Endothelial cell (in vitro differentiated cells): ENCODE results near the gene SF3B3. TPM values are rescaled to one million over a fixed set of nuclear protein-coding genes. Genes with fewer than 3 reads are reported as not detected.
"Not testable (repeated sequence)": the region's sequence is repeated elsewhere in the genome, so short reads cannot be mapped to it uniquely, and the experiment has no call there.

ENCODE experiments used
- DNase-seq: peaks from one replicate; pipeline ENCODE4 v3.0.0; 2021; ENCODE audit warnings: low spot score
- H3K27ac Mint-ChIP-seq: one replicate; pipeline ENCODE4 v1.8.0; 2021; ENCODE audit warnings: mixed read lengths, inconsistent platforms; ENCODE audit not compliant: unreplicated experiment
- H3K27me3 Mint-ChIP-seq: one replicate; pipeline ENCODE4 v1.8.0; 2021; ENCODE audit warnings: mild to moderate bottlenecking, moderate library complexity, mixed read lengths, inconsistent platforms; ENCODE audit not compliant: unreplicated experiment
- H3K36me3 Mint-ChIP-seq: one replicate; pipeline ENCODE4 v1.8.0; 2021; ENCODE audit warnings: mild to moderate bottlenecking, low read depth, mixed read lengths, inconsistent platforms; ENCODE audit not compliant: unreplicated experiment
- H3K4me1 Mint-ChIP-seq: one replicate; pipeline ENCODE4 v1.8.0; 2021; ENCODE audit warnings: mild to moderate bottlenecking, mixed read lengths, inconsistent platforms; ENCODE audit not compliant: unreplicated experiment
- H3K4me3 Mint-ChIP-seq: one replicate; pipeline ENCODE4 v1.8.0; 2021; ENCODE audit warnings: mild to moderate bottlenecking, mixed read lengths, inconsistent platforms; ENCODE audit not compliant: unreplicated experiment
- H3K9me3 Mint-ChIP-seq: one replicate; pipeline ENCODE4 v1.8.0; 2021; ENCODE audit warnings: mixed read lengths, inconsistent platforms; ENCODE audit not compliant: unreplicated experiment
- total RNA-seq: library from RNA; stranded (reverse); fragmentation: NEBNext Ultra II Directional; extraction: Animal tissue kit (Norgen Biotek cat#: 25700); gene quantifications from one replicate; pipeline ENCODE4 v1.2.1, GENCODE V29; 2021; ENCODE audit not compliant: unreplicated experiment
- TF ChIP-seq, protein P1 (sequence below): fragments of 200-600 bp; sonication (generic); IDR thresholded peaks from one replicate; pipeline ENCODE4 v1.5.0; 2021; ENCODE audit warnings: antibody characterized with exemption; ENCODE audit not compliant: unreplicated experiment

Gene SF3B3
- total RNA-seq, 1 donor from 2014 or later: 228 TPM

GRCh38 chr16:70614208-70614951, 90.8 kb downstream of the SF3B3 start:
- Mint-ChIP-seq H3K4me1 (peaks cover 12% of the 10 kb centered on the region), H3K9me3 (no peaks in the 10 kb centered on the region), H3K4me3 (no peak overlapping the region), H3K27ac (no peak overlapping the region), H3K27me3 (peaks cover 2% of the 10 kb centered on the region), H3K36me3 (no peaks in the 10 kb centered on the region)
- TF ChIP-seq, protein P1, sequence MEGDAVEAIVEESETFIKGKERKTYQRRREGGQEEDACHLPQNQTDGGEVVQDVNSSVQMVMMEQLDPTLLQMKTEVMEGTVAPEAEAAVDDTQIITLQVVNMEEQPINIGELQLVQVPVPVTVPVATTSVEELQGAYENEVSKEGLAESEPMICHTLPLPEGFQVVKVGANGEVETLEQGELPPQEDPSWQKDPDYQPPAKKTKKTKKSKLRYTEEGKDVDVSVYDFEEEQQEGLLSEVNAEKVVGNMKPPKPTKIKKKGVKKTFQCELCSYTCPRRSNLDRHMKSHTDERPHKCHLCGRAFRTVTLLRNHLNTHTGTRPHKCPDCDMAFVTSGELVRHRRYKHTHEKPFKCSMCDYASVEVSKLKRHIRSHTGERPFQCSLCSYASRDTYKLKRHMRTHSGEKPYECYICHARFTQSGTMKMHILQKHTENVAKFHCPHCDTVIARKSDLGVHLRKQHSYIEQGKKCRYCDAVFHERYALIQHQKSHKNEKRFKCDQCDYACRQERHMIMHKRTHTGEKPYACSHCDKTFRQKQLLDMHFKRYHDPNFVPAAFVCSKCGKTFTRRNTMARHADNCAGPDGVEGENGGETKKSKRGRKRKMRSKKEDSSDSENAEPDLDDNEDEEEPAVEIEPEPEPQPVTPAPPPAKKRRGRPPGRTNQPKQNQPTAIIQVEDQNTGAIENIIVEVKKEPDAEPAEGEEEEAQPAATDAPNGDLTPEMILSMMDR: no peak
- DNase-seq: no peak

DNA sequence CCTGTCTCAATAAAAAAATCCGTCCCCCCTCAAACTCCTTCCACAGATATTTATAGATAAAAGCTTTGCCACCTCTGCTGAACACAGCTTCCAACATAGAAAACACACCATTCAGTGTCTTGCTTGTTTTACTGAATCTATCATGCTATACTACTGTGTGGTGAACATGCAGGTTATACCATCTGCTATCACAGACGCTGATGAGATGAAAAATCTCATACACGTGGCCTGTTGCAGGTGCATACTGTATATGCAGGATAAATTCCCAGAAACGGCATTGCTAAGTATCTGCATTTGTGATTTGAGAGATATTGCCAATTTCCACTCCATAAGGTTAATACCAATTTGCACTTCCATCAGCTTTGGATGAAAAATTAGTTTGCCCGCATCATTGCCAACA, 92.3 kb downstream of the SF3B3 start:
- H3K9me3 Mint-ChIP-seq: no peaks in the 10 kb centered on the region
- DNase-seq: no peak
- H3K27ac Mint-ChIP-seq: no peak overlapping the region
- no peaks in the 10 kb centered on the region for H3K36me3 Mint-ChIP-seq
- no peak overlapping the region for H3K4me3 Mint-ChIP-seq
- H3K4me1 Mint-ChIP-seq: peaks cover 21% of the 10 kb centered on the region
- peaks cover 11% of the 10 kb centered on the region for H3K27me3 Mint-ChIP-seq
- TF ChIP-seq, protein P1: no peak

GRCh38 chr16:70621864-70622263, 98.2 kb downstream of the SF3B3 start:
- H3K4me3 Mint-ChIP-seq, H3K27ac Mint-ChIP-seq: not testable (repeated sequence)
- H3K4me1 Mint-ChIP-seq: peaks cover 27% of the 10 kb centered on the region

More at GRCh38 chr16:70621864-70622263, 98.2 kb downstream of the SF3B3 start:
- peaks cover 12% of the 10 kb centered on the region for H3K27me3 Mint-ChIP-seq
- not testable (repeated sequence) for H3K36me3 Mint-ChIP-seq, DNase-seq, H3K9me3 Mint-ChIP-seq

Other genes starting within 250 kb of the SF3B3 start
- gene AARS1, start 234.3 kb upstream of the SF3B3 start, total RNA-seq: 60.4 TPM
- 37.1 TPM for gene DDX19B, start 224.6 kb upstream of the SF3B3 start, total RNA-seq
- gene DDX19A, start 176.9 kb upstream of the SF3B3 start, total RNA-seq: 35.3 TPM
- gene ST3GAL2, start 84.7 kb upstream of the SF3B3 start, total RNA-seq: 87.0 TPM
- 14.7 TPM for gene FCSK, start 69.2 kb upstream of the SF3B3 start, total RNA-seq
- gene COG4, start 262 bp upstream of the SF3B3 start, total RNA-seq: 64.1 TPM
- gene IL34, start 122.7 kb downstream of the SF3B3 start, total RNA-seq: 1.6 TPM
- 82.6 TPM for gene MTSS2, start 162.2 kb downstream of the SF3B3 start, total RNA-seq